Fibroblast of skin of scalp (primary cell): ENCODE results near the gene NFIC.
A peak's percentile ranks its signal among the peaks of the same experiment; 100 is the strongest.
"Not testable (repeated sequence)": the region's sequence is repeated elsewhere in the genome, so short reads cannot be mapped to it uniquely, and the experiment has no call there.

Experiments
- DNase-seq: peaks from one replicate; pipeline ENCODE4 v3.0.0-alpha.2; 2013

Gene NFIC

DNA sequence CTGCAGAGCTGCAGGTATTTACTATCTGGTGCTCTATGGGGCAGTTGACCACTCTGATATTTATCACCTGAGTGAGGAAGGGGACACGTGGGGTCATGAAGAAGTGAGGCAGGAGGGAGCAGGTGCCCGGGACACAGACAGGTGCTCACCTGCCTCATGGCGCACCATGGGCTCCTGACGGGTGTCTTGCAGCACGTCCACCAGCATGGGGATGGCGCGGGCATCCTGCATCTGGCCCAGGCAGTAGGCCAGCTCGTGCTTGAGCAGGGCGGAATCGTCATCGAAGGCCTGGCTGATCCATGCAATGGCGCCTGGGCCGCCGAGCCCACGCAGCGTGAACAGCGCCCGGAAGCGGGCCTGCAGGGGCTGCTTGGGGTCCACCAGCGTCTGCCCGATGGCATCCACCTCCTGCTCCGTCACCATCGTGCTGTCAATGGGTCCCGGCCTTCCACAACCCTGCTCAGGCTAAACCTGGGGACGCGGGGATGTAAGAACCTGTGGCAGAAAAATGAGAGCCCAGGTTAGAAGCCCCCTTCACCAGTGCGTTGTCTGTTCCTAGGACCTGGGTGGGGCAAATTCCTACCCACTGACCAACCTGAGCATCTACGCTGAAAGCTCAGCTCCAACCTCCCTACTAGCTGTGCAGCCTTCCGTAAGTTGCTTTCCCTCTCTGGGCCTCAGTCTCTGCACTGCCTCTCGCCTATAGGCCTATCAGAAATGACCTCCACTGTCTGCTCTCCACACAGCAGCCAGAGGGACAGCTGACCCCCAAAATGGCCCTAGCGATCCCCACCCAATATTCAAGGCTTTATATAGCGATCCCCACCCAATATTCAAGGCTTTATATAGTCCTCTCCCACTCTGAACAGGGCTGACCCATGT lies 130.2 kb downstream of the NFIC start:
- no peak for DNase-seq

- no peak for DNase-seq
Observed at GRCh38 chr19:3497757-3498520, 131.6 kb downstream of the NFIC start.

DNA sequence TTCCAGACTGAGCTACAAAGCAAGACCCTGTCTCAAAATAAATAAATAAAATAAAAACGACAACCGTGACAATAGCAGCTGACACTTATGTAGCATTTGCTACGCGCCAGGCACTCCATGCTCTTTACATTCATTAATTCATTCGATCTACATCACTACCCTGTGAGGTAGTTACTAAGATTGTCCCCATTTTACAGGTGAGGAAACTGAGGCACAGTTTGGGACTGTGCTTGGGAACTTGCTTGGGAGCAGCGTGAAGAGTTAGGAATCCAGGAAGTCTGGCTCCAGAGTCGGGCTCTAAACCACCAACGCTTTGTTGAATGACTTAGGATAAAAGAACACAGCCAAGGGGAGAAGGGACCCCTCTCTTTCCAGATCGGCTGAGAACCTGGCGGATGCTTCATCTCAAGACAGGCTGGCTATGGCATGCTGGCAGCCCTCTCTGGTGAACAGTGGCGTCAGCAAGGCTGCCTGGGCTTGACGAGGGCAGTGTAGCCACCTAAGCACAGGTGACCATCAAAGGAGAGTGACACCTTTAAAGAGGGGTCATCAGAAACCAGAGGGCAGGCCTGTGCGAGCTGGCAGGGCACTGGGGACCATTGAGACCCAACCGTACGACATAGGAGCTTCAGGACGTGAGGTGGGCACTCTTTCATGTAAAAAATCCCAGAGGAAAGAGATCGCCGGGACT lies 133.5 kb downstream of the NFIC start:
- no peak for DNase-seq

DNA sequence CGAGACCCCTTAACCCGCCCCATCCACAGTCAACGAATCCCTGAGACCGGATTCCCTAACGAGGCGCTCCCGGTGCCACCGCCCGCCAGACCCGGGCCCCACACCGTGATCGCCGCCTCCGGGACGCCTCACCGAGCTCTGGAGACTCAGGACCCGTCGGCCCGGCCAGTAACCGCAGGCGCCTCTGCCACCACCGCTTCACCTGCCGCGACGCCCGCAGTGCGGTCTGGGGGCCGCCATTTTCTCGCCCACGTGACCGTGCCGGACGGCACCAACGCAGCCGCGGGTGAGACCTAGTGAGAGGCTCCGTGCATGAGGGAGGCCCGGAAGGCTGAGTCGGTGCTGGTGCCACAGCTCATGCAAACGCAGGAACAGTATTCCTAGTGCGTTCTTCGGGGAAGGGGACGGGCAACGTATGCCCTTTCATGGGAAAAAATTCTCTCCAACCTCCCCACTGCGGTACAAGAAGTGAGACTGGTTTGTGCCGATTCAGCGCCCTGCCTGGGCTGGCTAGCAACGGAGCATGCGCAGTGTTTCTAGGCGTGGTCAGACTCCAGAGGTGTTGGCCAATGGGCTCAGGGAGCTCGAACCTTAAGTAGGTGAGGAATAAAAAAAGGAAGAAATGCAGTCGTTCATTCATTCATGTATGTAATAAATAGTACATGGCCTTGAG lies 134.2 kb downstream of the NFIC start, which contains the start of gene DOHH:
DOHH (minus strand) TSS at position 246 of the 673 bp plus-strand sequence. CDS start 3,860 bp downstream, outside the sequence.
- DNase-seq: peak; percentile 96

- DNase-seq: no peak
Observed at GRCh38 chr19:3501780-3502179, 135.4 kb downstream of the NFIC start.

DNA sequence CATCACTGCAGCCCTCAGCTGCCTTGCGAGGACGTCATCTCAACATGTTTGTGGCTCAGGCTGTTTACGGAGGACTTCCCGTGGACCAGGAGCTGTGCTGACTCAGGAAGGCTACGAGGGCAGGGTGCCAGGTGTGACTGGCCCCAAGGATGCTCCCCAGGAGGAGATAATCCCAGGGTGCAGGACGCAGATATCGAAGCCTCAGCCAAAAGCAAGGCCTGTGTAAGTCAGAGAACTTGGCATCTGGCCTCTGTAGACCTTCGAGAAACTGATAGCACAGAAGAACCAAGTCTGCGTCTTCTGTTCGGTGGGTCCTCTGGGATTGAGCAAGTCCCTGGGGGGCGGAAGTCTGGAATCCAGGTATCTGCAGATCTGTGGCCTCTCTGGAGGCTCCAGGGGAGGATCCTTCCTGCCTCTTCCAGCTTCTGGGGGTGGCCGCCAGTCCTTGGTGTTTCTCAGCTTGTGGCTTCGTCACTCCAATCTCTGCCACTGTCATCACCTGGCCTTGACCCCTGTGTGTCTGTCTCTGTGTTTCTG lies 136.7 kb downstream of the NFIC start:
- DNase-seq: no peak

DNA sequence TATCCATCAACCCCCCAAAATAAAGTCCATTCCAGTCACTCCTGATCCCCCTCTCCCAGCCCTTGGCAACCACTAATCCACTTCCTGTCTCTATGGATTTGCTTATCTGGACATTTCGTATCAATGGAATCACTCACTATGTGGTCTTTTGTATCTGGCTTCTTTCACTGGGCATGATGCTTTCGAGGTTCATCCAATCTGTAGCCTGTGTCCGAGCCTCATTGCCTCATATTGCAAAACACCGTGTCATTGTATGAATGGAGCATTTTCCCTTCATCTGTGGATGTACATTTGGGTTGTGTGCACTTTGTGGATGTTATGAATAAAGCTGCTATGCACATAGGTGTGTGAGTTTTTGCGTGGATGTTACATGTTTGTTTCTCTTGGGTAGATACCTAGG lies 138.4 kb downstream of the NFIC start:
- no peak for DNase-seq

DNA sequence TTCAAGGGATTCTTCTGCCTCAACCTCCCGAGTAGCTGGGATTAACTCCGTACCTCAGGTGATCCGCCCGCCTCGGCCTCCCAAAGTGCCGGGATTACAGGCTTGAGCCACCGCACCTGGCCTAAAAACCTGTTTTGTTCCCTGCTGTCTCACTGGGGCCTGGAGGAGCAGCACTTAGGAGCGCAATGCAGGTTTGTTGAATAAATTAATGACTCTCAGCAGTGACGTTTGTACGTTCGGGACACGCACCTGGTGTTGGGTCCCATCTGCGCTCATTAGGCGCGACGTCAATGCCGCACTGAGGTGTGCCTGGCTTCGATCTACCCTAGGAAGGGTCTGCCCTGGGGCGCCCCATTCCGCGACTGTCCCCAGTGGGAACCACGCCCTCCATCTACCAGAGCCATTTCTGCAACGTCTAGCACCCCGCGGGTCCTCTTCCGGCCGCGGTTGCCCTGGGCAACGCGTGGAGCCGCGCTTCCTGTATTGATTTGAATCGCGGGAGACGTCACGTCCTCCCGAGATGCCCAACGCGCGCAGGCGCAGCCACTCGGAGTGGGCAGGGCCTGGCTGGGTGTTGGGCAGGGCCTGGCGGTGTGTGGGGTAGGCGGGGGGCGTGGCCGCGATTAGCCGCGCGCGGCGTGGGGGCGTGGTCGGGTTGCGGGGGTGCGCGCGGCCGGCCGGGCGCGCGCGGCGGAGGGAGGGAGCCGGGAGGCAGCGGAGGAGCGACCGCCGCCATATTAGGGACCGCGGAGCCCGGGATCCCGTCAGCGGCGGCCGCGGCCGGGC lies 139.4 kb downstream of the NFIC start, which contains the start of gene FZR1:
FZR1 (plus strand) TSS at position 714 of the 786 bp plus-strand sequence. CDS start 16,679 bp downstream, outside the sequence.
- peak; percentile 99 for DNase-seq

DNA sequence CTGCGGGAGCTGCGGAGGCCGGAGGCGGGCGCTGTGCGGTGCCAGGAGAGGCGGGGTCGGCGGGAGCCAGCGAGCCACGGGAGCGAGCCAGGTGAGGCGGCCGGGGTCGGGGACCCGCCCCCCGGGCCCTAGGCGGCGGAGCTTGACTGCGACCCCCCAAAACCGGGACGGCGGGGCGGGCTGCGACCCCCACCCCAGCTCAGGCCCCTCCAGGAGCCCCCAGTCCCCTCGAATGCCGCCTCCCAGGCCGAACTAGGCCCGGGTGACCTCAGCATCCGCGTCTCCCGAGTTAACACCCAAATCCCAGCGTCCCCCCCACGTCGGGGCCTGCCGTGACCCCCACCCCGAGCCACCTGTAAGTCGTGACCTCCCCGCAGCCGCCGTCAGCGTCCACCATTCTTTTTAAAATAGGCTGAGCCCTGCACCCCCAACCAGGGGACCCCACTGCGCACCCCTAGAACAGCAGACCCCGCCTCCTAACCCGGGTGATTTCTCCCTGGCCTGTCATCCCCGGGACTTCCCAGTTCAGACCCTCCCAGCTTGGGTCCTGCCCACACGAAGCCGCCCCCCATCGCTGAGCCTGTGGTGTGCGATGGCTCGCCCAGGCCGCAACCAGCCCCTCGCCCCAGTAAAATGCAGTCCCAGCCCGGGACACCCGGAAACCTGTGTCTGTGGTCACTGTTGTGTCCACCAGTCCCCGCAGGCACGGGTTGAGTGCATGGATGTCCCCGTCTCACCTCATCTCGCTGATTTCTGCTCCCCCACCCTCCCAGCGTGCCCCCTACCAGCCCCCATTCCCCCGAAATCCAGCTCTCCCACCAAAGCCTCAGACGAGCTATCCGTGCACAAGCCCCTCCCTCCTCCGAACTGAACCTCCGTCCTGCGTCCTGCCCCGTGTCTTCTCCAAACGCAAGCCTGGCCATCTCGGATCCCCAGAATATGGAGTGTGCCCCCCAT lies 140.3 kb downstream of the NFIC start:
- DNase-seq: no peak

DNA sequence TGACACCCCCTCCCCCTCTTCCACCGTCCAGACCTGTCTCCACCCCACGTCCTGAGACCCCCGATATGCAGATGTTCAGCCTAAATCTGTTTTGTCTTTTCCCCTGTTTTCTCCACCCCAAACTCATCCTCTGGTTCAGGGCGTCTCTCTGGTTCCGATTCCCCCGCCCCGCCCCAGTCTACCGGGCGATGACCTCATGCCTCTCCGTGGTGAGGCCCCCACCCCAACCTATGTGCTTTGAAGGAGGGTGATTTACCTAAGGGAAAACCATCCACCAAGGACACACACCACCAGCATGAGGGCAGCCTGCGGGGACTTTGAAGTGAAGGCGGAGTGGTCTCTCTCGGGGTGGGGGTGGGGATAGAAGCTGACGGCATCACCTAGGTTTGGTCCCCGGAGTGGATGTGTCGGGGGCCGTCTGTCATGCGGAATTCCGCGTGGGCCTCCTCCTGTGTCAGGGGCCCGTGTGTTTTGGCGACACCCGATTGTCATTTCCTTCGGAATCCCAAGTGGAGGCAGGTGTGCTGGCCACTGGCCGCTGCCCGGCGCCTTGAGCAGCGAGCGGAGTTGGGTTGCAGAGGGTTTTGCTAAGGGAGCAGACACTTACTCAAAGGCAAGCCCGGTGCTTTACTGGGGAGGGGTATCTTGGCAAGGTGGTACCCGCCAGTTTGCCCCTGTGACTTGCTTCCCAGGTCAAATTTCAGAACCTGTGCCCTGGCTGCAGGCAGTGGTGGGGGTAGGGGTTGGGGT lies 141.2 kb downstream of the NFIC start:
- DNase-seq: no peak

DNA sequence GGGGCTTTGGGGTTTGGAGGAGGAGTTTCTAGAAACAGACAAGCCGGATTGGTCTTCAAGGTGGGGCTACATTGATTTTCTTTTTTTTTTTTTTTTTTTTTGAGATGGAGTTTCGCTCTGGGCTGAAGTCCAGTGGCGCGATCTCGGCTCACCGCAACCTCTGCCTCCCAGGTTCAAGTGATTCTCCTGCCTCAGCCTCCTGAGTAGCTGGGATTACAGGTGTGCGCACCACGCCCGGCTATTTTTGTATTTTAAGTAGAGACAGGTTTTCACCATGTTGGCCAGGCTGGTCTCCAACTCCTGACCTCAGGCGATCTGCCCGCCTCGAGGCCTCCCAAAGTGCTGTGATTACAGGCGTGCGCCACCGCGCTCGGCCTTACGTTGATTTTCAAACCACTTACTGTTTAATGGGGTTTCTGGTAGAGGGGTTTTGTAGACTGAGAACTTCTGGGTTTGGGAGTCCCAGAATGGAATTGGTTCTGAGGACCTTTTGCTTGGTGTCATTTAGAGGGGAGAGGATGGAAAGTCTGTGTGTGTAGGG lies 141.8 kb downstream of the NFIC start:
- not testable (repeated sequence) for DNase-seq

DNA sequence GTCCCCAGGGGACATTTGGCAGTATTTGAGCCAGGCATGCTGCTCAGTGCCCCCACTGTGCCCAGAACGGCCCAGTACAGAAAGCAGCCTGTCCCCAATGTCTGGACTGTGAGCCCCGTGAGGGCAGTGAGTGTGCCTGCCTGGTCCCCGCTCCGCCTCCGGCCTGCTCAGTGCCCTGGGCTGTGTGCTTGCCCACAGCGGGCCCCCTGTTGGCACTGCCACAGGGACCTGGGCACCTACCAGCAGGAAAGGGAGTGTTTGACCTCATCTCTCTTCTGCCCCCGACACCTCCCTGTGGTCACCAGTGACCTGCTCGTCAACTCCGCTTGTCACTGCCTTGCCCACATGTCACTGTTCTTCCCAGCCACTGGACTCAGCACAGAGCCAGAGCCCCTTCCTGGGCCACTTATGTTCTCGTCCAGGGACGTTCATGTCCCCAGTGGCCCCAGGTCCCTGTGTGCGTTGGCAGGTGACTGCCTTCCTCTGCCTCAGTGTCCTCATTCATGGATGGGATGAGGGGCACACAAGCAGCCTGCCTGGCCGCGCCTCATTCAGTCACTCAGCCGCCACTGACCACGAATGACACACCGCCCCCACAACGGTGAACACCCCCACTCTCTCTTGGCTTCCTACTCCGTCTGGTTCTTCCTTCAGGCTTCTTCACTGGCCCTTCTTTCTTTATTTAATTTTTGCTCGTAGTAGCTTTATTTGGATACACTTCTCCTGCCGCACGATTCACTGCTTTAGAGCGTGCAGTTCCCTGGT lies 142.6 kb downstream of the NFIC start:
- DNase-seq: no peak

- DNase-seq: no peak
Observed at GRCh38 chr19:3509566-3509989, 143.2 kb downstream of the NFIC start.

DNA sequence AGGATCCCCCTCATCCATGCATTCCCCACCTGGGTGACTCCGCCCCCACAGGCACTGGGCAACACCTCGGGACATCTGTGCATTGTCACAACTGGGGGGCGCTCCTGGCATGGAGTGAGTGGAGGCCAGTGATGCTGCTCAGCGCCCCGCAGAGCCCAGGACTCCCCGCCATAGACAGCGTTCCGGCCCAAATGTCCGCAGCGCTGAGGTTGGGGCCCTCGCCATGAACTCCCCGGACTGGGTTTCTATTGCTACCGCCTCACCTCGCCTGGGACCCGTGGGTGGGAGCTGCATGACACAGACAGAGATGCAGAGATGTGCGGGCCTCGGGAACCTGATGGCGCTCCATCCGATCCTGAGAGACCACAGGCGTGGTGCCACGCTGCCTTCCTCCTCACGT lies 144.3 kb downstream of the NFIC start:
- DNase-seq: no peak

GRCh38 chr19:3511506-3512251 lies 145.3 kb downstream of the NFIC start:
- DNase-seq: no peak

DNA sequence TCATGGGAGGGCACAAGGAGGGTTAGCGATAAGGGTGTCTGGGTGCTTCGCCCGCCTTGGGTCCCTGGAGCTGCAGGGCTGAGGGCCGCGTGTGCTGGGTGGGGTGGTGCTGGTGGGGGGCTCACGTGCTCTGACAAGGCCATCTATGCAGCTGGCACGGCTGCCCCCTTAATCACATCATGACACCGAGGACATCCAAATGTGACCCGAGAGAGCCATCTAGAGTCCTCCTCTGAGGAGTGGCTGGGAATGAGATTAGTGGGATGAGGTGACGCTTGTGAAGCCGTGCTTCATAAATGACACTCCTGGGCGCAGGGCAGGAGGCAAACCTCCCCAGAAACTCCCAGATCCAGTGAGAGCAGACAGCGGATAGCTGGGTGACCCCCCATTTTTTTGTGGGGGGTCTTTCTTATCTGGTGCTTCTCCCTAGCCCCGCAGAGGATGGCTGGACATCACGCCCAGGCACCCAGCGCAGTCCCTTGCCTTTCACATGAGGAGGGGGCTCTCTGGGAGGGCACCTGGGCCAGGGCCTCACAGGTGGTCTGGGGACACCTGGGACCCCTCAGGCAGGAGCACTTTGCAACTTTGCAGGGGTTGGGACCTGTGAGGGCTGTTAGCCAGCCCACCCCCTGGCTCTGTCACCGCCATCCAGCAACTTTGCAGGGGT lies 146.3 kb downstream of the NFIC start:
- DNase-seq: no peak
